ENCODE results near the gene C12orf50.

GRCh38 chr12:87988534-87988933, 40.7 kb downstream of the C12orf50 start:
- TF ChIP-seq, protein P1, sequence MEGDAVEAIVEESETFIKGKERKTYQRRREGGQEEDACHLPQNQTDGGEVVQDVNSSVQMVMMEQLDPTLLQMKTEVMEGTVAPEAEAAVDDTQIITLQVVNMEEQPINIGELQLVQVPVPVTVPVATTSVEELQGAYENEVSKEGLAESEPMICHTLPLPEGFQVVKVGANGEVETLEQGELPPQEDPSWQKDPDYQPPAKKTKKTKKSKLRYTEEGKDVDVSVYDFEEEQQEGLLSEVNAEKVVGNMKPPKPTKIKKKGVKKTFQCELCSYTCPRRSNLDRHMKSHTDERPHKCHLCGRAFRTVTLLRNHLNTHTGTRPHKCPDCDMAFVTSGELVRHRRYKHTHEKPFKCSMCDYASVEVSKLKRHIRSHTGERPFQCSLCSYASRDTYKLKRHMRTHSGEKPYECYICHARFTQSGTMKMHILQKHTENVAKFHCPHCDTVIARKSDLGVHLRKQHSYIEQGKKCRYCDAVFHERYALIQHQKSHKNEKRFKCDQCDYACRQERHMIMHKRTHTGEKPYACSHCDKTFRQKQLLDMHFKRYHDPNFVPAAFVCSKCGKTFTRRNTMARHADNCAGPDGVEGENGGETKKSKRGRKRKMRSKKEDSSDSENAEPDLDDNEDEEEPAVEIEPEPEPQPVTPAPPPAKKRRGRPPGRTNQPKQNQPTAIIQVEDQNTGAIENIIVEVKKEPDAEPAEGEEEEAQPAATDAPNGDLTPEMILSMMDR (IDR thresholded peaks at IDR 0.05): no peak
- TF ChIP-seq POLR2A (IDR thresholded peaks at IDR 0.05): no peak
- TF ChIP-seq POLR2AphosphoS5 (IDR thresholded peaks at IDR 0.05): no peak
- TF ChIP-seq EP300 (IDR thresholded peaks at IDR 0.05): no peak

All from upper lobe of left lung (tissue), 4 donors.